C4-2B (cell line): ENCODE measurements around the gene CRTC3.

Source experiments
- CTCF ChIP-seq: fragments of 450-650 bp; conservative IDR thresholded peaks from 2 replicates; pipeline ENCODE4 v1.5.1; 2017; ENCODE audit warnings: mild to moderate bottlenecking
- ZFX ChIP-seq: fragments of 450-650 bp; IDR thresholded peaks from 2 replicates; pipeline ENCODE4 v1.6.1; 2017

DNA sequence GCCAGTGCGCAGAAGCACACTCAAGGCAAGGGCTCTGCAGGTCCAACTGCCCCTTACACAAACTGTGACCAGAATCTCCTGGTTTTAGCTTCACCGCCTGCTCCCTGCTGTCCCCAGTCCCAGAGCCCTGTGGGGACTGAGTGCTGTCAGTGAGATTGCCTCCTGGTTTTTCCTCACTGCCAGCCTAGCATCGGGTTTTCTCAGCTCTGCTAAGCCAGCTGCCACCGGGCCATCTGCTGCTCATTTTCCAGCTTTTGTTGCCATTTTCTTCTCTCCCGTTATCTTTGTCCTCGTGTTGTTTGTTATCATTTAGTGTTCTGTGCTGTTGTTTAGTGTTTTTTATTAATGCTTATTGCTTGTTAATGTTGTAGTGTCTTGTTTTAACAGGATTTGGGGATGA is 108.0 kb downstream of the CRTC3 start:
- TF ChIP-seq CTCF (no peak), ZFX (no peak)
